Loucy (cell line): ENCODE data around the gene BRAF.

Source experiments
- CTCF ChIP-seq: fragments of 200-600 bp; sonication (generic); conservative IDR thresholded peaks from 2 replicates; pipeline ENCODE4 v1.5.1; 2014; ENCODE audit warnings: mild to moderate bottlenecking, antibody characterized with exemption, low read length
- EZH2phosphoT487 ChIP-seq: fragments of 200-600 bp; IDR thresholded peaks from 2 replicates; pipeline ENCODE4 v1.6.1; 2018; ENCODE audit warnings: antibody characterized with exemption, mild to moderate bottlenecking, moderate library complexity, borderline replicate concordance

GRCh38 chr7:140707132-140707531 lies 217.6 kb downstream of the BRAF start:
- TF ChIP-seq CTCF (no peak), EZH2phosphoT487 (no peak)
